ENCODE results near the gene DNALI1.

DNALI1 gene

DNA sequence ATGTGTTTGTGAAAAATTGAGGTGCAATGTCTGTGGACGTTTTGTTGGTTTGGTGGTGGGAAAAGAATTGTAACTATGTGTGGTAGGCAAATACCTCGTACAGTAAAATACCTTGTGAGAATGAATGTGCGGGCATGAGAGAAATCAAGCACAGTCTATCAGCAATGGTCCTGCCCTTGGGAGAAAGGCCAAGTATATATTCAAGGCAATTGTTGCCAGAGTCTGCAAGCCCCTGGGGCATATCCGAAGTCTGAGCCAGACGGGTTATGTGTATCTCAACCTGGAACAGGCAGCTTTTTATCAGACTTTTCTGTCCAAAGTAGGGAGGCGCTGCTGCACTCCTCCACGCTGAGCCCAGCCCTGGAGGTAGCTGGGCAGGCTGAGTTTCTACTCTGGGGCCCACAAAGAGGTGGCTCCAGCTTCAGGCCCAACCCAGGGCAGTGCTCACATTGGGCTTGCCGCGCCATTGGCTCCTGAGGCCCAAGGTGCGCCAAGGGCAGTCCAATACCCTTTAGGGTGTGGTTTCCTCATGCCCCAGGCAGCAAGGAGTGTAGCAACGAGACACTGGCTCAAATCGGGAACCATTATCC lies 48.4 kb downstream of the DNALI1 start:
- no peak for DNase-seq

DNA sequence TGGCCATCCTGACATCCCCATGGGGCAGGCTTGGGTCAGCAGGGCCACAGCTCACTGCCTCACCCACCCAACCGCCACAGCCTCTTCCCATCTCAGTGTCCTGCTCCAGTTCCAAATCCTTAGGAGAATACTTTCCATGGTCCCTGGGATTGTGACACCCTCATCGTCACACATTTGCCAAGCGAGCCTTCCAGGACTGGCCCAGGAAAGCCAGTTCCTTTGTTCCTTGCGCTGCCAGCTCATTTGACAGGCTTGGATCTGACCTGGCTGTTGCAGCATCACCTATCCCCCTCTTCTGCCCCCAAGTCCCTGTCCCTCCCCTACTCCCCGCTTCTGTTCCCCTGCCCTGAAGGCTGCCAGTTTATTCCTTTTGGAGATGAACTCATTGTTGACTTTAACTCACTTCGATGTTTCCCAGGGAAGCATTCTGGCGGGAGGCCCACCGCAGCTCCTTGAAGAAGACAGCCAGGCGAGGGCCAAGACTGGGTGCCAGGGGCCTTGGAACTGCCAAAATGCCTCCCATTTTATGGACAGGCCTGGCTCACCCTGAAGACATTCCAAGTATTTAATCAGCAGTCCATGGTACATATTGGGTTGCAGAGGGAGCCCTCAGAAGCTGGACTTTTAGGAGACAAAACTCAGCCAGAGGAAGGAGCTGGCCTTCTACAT lies 49.2 kb downstream of the DNALI1 start:
- no peak for DNase-seq

DNA sequence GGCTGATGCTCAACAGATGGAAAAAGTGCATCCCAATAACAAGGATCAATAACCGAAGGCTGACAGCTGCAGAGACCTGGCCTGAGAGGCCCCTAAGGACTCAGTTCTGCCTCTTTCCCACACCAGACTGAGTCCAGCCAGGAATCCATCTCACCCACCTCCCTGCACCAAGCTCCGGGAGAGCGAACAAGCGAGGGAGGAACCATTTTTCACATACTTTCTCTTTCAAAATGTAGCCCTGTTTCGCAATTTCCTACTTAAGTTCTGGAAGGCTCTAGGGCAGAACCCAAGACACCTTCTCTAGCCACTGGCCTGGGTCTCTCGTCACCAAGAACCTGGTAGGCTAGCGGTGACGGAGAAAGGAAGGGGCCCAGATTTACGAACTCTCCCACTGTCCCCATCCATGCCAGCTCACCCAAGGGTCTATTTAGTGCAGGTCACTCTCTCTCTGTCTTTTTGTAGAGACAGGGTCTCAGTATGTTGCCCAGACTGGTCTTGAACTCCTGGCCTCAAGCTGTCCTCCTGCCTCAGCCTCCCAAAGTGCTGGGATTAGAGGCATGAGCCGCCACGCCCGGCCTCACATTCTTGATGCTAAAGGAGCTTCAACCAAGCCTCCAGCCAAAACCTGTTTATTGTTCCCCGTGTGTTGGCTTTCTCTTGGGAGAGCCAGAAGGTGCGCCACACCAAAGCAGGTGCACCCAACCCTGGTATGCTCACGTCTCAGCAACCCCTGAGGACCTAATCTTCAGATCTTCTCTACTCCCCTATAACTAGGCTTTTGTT lies 49.9 kb downstream of the DNALI1 start:
- DNase-seq = no peak

DNA sequence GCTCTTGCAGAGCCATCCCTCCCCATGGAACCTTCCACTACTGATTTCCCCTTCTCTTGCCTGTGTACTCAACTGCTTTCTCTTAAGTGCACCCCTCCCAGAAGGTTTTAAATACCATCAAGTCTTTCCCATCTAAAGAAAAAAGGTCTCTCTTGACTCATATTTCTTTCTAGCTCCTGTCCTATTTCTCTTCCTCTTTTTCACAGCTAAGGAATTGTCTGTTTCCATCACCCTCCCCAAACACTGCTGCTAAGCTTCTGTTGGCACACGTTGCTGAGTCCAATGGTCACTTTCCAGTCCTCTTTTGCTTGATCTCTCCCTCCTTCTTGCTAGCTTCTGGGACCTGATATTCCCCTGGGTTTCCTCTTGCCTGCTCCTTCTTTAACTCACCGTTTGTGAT lies 52.3 kb downstream of the DNALI1 start:
- no peak for DNase-seq

DNA sequence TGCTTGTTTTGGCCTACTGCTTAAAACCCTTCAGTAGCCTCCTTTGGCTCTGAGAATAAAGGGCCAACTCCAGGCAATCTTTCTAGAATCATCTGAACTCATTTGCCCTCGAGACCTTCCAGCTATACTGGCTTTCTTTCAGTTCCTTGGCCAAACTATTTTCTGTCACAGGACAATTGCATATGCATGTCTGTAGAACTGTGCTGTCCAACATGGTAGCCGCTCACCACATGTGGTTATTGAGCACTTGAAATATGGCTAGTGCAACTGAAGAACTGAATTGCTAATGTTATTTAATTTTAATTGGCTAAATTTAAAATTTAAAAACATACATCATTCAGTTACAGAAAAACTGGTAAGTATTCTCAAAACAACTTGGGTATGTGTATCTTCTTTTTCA lies 53.3 kb downstream of the DNALI1 start:
- no peak for DNase-seq

DNA sequence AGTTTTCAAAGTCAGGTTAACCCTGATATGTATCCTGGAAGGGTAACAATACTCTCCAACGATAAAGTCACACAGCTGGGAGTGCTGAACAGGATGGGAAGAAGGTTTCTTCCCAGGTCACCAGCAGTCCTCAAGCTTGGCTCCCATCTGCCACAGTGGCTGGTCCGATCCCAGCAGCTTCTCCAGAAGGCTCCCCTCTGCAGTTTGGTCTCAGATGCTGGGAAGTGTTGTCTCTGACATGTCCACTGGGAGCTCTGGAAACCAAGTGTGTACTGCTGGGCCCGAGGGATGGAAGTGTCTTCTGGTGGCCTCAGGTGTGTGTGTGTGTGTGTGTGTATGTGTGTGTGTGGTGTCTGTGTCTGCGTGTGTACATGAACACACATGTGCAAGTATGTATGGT lies 55.4 kb downstream of the DNALI1 start:
- DNase-seq = no peak

GRCh38 chr1:37614105-37614504 lies 57.4 kb downstream of the DNALI1 start:
- DNase-seq = no peak

- DNase-seq = no peak
Measured at GRCh38 chr1:37616330-37616729, 59.6 kb downstream of the DNALI1 start.
